GM18520 (cell line): Measurements from ENCODE around the gene UBE2V1.
"Not testable (repeated sequence)": the region's sequence is repeated elsewhere in the genome, so short reads cannot be mapped to it uniquely, and the experiment has no call there.

Experiments
- ATAC-seq: cut with Tn5 transposase; IDR thresholded peaks from one replicate; pipeline ENCODE4 v1.9.1; 2021; ENCODE audit not compliant: unreplicated experiment

UBE2V1 gene

DNA sequence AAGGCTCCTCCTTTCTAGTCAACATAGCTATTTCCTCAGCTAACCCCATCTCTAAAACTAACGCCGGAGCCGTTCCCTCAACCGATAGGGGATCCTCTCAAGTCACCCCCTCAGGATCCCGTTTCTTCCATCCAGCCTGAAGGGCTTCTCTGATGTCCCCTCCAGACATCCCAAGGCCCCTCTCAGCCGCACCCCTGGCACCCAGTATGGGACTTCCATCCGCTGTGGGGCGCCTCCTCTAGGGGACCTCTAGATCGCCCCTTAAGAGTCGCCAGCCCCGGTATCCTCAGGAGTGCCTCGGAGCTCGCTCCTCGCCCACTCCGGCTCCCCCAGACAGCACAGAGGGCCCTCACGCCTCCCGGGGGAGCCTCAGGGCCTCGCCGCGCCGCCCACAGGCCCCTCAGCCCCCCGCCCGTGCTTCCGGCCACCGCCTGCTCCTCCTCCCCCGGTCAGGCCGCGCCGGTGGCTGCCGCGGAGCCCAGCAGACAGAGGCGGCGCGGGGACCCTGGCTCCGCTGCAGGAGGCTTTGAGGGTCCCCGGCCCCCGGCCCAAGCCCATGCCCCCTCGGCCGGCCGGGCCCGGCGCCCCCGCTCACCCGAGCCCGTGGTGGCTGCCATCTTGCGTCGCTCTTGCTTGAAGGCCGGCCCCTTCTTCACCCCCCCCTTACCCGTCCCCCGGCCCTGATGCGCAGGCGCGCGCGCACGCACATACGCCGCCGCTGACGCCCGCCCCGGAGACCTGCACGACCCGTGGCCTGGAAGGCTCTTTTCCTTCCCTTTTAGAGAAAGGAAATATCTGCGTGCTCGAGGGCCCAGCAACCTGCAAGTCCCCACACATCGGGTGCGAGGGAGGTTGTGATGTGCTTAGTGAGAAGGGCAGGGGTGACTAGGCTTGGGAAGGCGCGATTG is at the start of gene UBE2V1:
Gene UBE2V1, minus strand, starts transcription at position 639 of the 908 bp plus-strand sequence. Its CDS starts 22 bp downstream, at position 617.
- peak; percentile 23 for ATAC-seq

DNA sequence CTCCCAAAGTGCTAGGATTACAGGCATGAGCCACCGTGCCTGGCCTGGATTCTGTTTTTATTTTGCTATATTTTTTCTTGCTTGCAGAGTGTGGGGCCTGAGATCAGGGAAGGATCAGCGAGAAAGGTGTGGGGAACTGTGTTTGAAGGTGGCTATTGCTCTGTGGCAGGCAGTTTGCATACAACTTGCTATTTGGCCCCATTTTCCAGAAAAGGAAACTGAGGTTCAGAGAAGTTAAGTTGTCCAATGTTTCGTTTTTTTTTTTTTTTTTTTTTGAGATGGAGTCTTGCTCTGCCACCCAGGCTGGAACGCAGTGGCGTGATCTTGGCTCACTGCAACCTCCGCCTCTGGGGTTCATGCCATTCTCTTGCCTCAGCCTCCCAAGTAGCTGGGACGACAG is 48.5 kb upstream of the UBE2V1 start:
- not testable (repeated sequence) for ATAC-seq

DNA sequence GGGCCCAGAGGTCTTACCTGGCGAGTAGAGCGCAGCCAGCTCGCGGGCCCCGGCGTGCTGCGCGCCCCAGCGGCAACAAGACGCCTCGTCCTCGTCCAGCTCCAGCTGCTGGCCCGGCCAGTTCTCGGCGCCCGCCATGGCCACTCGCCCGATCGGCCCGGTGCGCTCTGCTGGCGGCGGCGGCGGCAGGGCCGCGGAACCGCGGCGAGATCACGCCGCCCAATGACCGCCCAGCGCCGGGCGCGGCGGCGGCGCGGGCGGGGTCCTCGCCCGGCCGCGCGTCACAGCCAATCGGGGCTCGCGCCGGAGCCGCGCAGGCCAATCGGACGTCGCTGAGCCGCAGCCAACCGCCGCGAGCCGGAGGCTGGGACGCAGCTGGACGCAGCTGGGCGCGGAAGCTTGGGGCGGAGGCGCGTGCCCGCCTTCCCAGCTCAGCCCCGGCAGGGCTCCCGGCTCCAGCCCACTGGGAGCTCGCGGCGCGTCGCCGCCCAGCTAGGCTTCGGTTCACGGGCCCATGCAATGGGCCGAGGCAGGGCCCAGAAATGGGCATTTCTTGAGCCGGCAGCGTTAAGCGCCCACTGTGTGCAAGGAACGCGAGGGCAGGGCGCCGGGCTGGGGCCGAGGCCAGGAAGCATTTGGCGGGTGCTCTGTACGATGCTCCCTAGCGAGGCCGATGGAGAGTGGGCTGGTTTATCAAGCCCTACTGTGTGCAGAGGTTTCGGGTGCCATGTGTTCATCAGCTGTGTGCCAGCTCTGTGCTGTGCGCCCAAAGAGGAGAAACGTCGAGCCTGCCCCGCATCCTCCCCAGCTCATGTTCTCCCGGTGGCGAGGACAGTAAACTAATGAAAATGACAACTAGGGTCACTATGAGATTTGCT is 40.8 kb upstream of the UBE2V1 start, which contains the start of gene PEDS1:
Gene PEDS1, minus strand, starts transcription at position 224 of the 878 bp plus-strand sequence. Its CDS starts 86 bp downstream, at position 138.
- peak; percentile 93 for ATAC-seq

DNA sequence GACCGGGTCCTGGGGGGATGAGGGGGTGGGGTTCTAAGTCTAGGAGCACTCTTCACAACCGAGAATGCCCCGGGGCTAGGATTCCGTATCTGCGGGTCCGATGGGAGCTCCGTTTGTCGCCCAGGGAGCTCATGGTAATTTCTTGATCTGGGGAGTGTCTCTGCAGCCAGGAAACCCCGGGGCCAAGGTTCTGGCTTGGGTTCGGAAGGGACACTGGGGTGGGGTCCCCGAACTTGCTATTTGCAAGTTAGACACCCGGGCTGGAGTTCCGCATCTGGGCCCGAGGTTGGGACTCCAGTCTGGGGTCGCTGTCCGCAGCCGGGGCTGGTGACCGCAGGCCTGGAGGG is 40.2 kb upstream of the UBE2V1 start:
- ATAC-seq, result no peak

DNA sequence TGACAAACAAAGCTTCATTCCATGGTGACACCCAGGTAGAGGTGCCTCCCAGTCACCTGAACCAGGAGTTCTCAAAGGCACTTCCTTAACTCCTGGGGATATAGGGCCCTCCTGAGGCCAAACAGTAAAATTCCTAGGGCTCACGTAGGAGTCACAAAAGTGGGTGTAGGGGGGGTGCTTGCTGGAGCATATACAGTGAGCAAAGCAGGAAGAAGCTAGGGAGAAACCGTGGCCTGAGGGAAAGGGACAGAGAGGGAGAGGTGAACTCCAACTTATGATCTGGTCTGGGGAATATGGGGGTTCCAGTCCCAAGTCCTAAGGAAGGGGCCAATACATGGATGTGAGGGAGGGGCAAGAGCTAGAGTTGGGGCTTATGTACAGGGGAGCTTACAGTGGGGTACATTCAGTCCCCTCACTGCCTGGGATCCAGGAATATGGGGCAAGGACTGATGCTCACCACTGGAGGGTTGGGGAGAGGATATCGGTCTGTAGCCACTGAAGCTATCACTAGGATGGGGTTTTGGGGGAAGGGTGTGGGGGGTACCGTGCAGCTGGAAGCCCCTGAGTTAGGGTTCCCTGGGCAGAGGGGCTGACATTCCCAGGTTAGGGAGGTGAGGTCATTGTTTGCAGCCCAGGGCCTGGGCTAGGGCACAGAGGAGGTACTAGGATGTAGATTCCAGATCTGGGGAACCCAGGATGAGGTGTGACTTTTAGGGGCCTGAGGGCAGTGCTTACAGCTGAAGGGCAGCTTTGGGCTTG is 39.6 kb upstream of the UBE2V1 start:
- no peak for ATAC-seq

DNA sequence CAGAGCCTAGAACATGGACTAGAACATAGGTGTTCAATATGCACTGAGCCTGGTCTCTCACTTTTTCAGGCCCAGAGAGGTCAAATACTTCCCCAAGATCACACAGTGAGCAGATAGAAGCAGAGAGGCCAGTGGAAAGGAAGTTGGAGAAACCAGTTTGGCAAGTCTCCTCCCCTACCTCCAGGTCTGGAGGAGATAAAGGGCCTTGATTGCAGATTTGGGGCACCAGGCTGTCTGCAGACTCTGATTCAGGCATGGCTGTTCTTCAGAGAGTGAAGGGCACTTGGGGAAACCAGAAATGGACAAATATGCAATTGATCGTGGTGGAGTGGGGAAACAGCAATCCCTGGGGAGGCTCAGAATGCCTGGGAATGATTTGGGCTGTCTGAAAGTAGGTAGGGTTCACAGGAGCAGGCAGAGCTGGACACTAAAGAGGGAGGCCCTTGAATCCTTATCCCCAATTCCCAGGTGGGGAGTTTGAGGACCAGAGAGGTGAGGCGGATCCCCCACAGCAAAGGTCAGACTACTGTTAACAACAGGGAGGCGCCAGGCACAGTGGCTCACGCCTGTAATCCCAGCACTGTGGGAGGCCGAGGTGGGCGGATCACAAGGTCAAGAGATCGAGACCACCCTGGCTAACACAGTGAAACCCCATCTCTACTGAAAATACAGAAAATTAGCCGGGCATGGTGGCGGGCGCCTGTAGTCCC is 38.2 kb upstream of the UBE2V1 start:
- no peak for ATAC-seq

DNA sequence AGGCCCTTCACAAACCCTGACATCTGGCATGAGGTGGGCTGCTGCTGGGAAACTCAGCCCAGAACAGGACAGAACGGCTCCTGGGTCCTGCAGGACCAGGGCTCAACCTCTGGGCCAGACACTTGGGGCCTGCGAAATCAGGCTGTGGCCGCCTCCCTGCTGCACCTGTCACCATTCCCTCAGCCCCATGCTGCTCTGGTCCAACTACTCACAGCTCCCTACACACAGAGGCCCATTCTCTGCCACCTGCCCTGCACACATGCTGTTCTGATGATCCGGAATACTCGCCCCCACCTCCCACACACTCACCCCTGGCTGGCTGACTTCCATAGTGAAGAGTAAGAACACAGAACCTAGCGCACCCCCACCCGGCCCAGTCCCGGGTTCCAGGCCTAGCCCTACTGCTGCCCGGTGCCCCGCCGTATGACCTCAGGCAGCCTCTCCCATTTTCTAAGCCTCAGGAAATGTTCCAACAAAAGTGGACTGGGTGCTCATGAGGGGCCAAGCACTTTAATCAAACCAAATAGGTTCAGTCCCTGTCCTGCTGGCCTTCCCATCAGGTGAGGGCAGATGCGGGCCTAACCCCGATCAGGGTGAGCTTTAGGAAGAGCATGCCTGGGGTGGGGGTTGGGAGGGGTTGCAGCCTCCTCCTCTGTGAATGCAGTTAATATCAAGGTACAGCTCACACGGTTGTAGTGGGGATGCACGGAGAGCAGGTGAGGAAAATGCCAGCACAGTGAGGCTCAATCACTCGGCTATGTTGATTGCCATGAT is 36.7 kb upstream of the UBE2V1 start:
- ATAC-seq, result no peak

DNA sequence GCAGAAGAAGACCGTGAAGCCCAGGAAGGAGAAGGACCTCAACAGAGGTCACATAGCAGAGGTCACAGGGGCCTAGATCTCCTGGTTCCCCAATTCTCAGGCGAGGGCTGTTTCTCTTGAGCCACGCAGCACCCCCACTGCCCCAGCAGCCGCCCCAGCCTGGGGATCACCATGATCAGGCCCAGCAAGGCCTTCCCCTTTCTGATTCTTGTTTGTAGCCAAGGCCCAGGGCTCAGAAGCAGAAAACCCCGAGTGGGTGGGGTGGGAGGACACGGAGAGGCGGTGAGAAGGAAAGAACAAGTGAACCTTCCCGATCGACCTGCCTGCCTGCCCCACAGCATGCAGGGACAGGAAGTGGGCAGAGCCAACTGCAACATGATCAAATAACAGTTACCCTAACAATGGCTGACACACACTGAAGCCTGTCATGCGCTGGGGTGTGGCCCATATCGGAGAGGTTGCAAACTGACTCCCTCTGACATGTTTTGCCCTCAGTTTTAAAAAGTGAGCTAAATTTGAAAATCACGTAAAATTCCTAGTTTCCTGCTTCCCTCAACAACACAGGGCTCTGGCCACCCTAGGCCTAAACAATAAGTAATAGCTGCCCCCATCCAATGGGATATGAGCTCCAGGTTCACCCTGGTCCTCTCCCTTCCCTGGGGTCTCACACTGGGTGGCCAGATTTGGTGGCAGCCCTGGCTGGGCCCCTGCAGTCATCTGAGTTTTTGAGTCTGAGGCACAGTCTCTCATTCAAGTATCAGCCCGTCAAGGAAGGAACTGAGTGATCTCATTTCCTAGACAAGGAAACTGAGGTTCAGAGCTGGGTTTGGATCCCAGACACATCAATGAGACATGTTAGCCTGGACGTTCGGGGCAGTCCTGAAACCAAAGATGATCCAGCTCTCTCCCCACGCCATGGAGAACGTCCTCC is 34.0 kb upstream of the UBE2V1 start:
- ATAC-seq, result peak; percentile 70

DNA sequence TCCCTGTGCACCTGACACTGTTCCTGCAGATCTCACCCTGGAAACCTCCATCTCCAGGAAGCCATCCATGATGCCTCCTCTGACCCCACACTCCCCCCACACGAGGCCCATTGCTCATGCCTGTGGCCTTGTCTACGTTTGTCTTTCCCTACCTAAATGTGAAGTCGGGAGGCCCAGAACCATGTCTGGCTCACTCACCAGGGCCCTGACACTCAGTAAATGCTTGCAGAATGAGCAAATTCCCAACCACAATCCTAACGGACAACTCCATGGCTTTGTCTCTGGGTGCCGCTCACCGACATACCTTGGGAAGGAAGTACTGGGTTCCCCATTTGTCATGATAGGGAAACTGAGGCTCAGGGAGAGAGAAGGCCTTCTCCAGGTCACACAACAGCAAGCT is 33.3 kb upstream of the UBE2V1 start:
- ATAC-seq, result no peak

DNA sequence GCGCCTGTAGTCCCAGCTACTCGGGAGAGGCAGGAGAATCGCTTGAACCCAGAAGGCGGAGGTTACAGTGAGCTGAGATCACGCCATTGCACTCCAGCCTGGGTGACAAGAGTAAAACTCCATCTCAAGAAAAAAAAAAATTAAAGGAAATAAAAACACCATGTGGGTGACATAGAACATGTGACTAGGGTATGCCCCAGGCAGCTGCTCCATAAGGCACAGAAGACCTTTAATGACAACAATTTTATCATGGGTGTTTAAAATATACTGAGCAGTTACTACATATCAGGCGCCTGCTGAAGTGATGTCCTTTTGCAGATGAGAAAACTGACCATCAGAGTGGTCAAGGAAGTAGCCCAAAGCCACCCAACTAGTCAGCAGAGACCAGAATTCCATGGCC is 32.6 kb upstream of the UBE2V1 start:
- no peak for ATAC-seq

DNA sequence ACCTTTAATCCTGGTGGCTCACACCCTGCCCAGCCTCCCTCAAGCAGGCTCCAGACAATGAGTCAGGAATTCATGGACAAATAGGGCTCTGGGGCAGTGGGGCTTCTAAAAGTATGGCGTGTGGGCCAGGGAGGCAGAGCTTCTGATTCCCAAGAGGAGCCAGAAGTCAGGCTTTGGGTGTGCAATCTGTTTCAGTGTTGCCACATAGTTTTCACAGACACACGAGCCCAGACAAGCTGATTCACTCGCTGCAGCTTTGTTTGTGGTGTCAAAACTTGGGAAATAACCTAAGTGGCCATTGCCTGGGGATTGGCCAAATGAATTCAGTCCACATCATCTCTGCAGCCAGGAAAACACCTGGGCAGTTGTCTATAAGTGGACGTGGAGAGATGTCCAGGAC is 31.4 kb upstream of the UBE2V1 start:
- no peak for ATAC-seq

DNA sequence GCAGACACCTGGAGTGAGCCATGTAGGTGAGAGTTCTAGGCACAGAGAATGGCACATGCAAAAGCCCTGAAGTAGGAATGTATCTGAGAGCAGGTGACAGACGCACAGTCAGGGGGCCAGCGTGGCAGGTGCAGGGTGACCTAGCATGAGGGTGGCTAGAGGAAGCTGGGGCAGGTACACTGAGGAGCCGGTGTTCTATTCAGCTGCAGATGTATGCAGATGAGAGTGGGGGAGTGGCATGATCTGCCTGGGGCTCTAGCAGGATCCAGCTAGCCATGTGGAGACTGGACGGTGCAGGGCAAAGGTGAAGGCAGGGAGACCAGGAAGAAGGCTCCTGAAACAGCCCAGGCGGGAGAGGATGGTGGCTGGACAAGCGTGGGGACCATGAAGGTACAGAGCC is 29.9 kb upstream of the UBE2V1 start:
- no peak for ATAC-seq

DNA sequence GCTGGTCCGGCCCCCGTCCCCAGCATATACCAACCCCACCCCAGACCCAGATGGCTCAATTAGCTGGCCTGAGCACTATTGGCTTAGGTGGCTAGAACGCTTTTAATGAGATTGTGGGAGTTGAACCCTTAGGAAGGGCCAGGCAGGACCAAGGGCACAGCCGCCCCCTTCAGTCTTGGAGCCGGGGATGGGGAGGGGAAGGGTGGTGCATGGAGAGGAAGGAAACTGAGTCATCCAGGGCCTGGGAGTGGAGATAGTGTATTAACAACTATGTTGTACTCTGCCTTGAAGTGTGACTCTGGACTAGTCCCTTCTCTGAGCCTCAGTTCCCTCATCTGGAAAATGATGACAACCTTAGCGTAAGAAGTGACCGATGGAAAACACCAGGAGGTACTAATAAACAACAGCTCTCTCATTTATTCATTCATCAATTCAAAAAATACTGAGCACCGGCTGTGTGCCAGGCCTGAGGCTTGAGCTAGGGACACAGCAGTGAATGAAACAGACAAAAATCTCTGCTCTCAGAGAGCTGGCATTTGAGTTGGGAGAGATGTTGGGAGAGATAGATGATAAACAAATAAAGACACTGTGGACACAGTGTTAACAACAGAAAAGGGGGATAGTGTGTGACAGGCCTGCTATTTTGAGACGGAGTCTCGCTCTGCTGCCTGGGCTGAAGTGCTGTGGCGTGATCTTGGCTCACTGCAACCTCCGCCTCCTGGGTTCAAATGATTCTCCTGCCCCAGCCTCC is 29.0 kb upstream of the UBE2V1 start:
- no peak for ATAC-seq

DNA sequence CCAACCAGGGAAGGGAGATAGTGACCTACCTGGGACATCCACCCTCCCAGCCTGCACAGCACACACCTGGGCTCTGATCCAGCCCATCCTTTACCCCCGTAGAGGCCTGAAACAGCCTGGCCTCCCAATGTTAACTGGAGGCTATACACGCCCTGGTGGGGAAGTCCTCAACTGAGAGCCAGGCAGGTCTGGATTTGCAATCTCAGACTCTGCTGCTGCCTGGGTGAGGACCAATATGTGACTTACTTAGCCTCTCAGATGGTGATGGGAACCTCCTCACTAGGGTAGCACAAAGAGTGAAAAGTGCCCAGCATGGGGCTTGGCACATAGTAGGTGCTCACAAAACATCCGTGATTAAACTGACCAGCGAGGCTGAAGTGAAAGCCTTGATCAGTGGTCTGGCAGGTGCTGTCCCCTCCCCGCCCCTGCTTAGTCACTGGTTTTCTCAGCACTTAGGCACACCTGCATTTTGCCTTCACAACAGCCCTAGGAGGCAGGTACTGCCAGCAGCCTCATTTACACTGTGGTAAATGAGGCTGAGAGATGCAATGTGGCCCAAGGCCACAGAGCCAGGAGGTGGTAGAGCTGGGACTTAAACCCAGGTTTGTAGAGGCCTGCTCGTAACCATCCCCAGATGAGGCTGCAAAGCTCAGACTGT is 28.2 kb upstream of the UBE2V1 start:
- ATAC-seq, result no peak

DNA sequence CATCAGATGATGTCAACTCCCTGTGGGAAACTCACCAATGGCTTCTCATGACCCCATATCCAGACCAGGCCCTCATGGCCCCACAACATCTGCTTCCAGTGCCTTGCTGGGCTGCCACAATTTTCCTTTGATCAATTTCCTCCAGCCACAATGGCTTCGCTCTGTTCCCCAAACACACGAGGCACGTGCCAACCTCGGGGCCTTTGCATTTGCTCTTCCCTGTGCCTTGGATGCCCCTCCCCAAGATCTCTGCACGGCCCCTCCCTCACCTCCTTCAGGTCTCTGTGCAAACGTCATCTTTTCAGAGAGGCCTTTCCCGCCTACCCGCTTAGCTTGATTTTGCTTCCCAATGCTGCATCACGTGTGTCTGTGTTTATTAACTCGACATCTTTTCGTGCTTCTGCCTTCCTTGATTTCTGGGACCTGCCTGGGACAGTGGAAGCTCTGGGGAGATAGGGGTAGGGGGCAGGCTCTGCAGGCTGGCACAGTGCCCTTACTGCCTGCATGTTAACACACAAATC is 27.4 kb upstream of the UBE2V1 start:
- ATAC-seq, result no peak

DNA sequence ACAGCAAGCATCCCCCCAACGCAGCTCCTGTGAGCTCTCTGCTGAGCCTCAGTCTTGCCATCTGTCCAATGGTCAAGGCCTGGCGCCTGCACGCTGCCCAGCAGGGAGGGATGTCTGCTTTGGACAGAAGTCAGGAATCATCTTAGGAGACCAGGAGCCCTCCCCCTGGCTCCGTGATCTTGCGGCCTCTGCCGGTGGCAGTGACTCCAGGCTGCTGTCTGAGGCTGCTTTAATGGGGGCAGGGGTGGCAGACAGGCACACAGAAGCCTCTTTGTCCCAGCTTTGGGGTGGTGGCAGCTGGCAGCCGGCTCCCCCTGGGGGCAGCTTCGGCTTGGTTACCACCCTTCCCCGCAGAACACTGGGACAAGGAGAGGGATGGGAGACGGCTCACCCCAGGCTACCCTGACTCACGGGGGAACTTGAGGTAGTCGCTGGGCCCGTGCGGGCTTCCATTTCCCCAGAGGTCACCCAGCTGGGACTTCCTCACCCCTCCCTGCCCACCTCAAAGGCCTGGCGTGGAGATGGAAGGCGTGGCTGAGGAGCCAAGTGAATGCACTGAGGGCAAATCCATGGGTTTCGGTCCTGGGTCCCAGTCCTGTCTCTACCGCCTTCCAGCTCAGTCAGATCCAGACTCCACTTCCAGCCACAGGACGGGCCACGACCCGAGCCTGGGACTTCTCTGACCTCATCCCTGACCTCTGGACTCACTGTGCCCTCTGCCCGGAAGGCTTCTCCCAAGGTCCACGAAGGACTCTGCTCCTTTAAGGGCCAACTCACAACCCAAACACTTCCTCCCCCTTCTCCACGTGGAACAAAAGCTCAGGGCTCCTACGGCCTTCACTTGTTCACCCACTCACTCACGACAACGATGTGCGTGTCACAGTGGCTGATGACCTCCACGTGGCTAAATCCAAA is 25.8 kb upstream of the UBE2V1 start:
- no peak for ATAC-seq
